Activated naive CD4-positive, alpha-beta T cell (primary cell): ENCODE results near the gene TRDMT1.

Experiments used
- DNase-seq, 4 experiments: peaks; one replicate each; lab custom pipeline; 2025; lab: John Stamatoyannopoulos, UW

TRDMT1 gene

GRCh38 chr10:17200912-17201793 is at the start of gene TRDMT1:
Gene TRDMT1 (minus strand): TSS chr10:17201672. CDS start chr10:17201634, 38 bp downstream.
- DNase-seq: peak; percentile 50 to 77 (median 76)

GRCh38 chr10:17250736-17251135 is 49.3 kb upstream of the TRDMT1 start:
- no peak for DNase-seq

- no peak for DNase-seq
These were observed 48.3 kb upstream of the TRDMT1 start for GRCh38 chr10:17249820-17250219.

GRCh38 chr10:17248964-17249363 is 47.5 kb upstream of the TRDMT1 start:
- DNase-seq: no peak

GRCh38 chr10:17247210-17247609 is 45.7 kb upstream of the TRDMT1 start:
- DNase-seq: no peak

- no peak for DNase-seq
These were observed 43.4 kb upstream of the TRDMT1 start for GRCh38 chr10:17244700-17245365.

- DNase-seq: no peak
These were observed 40.3 kb upstream of the TRDMT1 start for GRCh38 chr10:17241611-17242333.

- no peak for DNase-seq
These were observed 39.1 kb upstream of the TRDMT1 start for GRCh38 chr10:17240616-17241015.

GRCh38 chr10:17240096-17240495 is 38.6 kb upstream of the TRDMT1 start:
- no peak for DNase-seq

- DNase-seq: no peak
These were observed 38.0 kb upstream of the TRDMT1 start for GRCh38 chr10:17239345-17240085.

- no peak for DNase-seq
These were observed 37.2 kb upstream of the TRDMT1 start for GRCh38 chr10:17238445-17239291.

- DNase-seq: no peak
These were observed 36.5 kb upstream of the TRDMT1 start for GRCh38 chr10:17237915-17238444.

GRCh38 chr10:17237149-17237527 is 35.7 kb upstream of the TRDMT1 start:
- DNase-seq: no peak

- no peak for DNase-seq
These were observed 35.1 kb upstream of the TRDMT1 start for GRCh38 chr10:17236468-17237148.

GRCh38 chr10:17235136-17235535 is 33.7 kb upstream of the TRDMT1 start:
- DNase-seq: no peak

GRCh38 chr10:17234431-17234945 is 33.0 kb upstream of the TRDMT1 start:
- DNase-seq: no peak

- no peak for DNase-seq
These were observed 32.0 kb upstream of the TRDMT1 start for GRCh38 chr10:17233286-17233991.

GRCh38 chr10:17232276-17232960 is 30.9 kb upstream of the TRDMT1 start:
- DNase-seq: no peak

GRCh38 chr10:17231788-17232187 is 30.3 kb upstream of the TRDMT1 start:
- DNase-seq: no peak
